Thyroid gland (tissue), 4 donors: ENCODE data around the gene ZBTB48. TPM values are rescaled to one million over a fixed set of nuclear protein-coding genes. Genes with fewer than 3 reads are reported as not detected.

ENCODE experiments used
- DNase-seq, 2 donors: peaks; one replicate each; pipeline ENCODE4 v3.0.0-alpha.2; 2019
- H3K27ac ChIP-seq, 3 donors: fragments of 200-600 bp; sonication (generic); 1 replicate in 2 of 3; 2 replicates in 1 of 3; pipeline ENCODE4 v1.5.1; 2016 to 2019; ENCODE audit warnings: mild to moderate bottlenecking in 1 of 3, moderate library complexity in 1 of 3
- H3K27me3 ChIP-seq: fragments of 200-600 bp; sonication (generic); one replicate; pipeline ENCODE4 v1.5.1; 2019
- H3K36me3 ChIP-seq, 2 donors: fragments of 200-600 bp; sonication (generic); one replicate each; pipeline ENCODE4 v1.5.1; 2016 to 2019
- H3K4me1 ChIP-seq, 2 donors: fragments of 200-600 bp; sonication (generic); one replicate each; pipeline ENCODE4 v1.5.1; 2017 to 2019
- H3K4me3 ChIP-seq, 3 donors: fragments of 200-600 bp; sonication (generic); replicated peaks in 1 of 3; 1 replicate in 2 of 3; 2 replicates in 1 of 3; pipeline ENCODE4 v1.5.1; 2016; ENCODE audit warnings: mild to moderate bottlenecking in 1 of 3
- H3K9me3 ChIP-seq: fragments of 200-600 bp; sonication (generic); one replicate; pipeline ENCODE4 v1.5.1; 2017
- CTCF ChIP-seq, 6 experiments: fragments of 200-600 bp in 3 of 6; fragments of 450-650 bp in 3 of 6; sonication (generic) in 3 of 6; IDR thresholded peaks; one replicate each; pipeline ENCODE4 v1.5.1; 2016 to 2019; ENCODE audit warnings: antibody characterized with exemption in 6 of 6, mild to moderate bottlenecking in 2 of 6, inconsistent platforms in 1 of 6, moderate library complexity in 1 of 6
- POLR2A ChIP-seq, 2 donors: fragments of 450-650 bp; IDR thresholded peaks; one replicate each; pipeline ENCODE4 v1.6.1; 2017; ENCODE audit warnings: antibody characterized with exemption in 2 of 2, mild to moderate bottlenecking in 2 of 2, moderate library complexity in 1 of 2
- WGBS, 2 donors: methylation state at CpG; one replicate each; pipeline ENCODE4 v1.1.5; 2017; 5-methylcytosine and 5-hydroxymethylcytosine counted together
- intact Hi-C: fragments of 100-400 bp; cut with DNase I; formaldehyde crosslinking; loops from one replicate; pipeline ENCODE4 v1.15.1; 2023
- total RNA-seq, 4 donors: library from RNA; depleted of rRNA; stranded (reverse); fragments of >200 nt; gene quantifications; one replicate each; pipeline ENCODE4 v1.2.3, GENCODE V29; 2016

The ZBTB48 gene
- total RNA-seq, 4 donors from 2014 or later: 22.7 to 33.8 (median 29.4) TPM

GRCh38 chr1:6560267-6560666, 19.5 kb upstream of the ZBTB48 start:
- H3K27ac ChIP-seq: no peak overlapping the region
- no peaks in the 10 kb centered on the region for H3K27me3 ChIP-seq
- DNase-seq: no peak
- TF ChIP-seq POLR2A (IDR thresholded peaks at IDR 0.05): no peak
- no peak for TF ChIP-seq CTCF (IDR thresholded peaks at IDR 0.05)
- no peaks in the 10 kb centered on the region for H3K36me3 ChIP-seq
- WGBS, 2 donors: 85 to 86% methylated on average over 9 of the region's 9 CpGs
- H3K9me3 ChIP-seq: no peaks in the 10 kb centered on the region
- H3K4me1 ChIP-seq: no peaks in the 10 kb centered on the region
- no peak overlapping the region for H3K4me3 ChIP-seq
- intact Hi-C loops: no loop called here

- no peaks in the 10 kb centered on the region for H3K36me3 ChIP-seq
- 89 to 91% methylated on average over 11 of the region's 11 CpGs for WGBS, 2 donors
- no peak overlapping the region for H3K27ac ChIP-seq
- intact Hi-C loops: no loop called here
- H3K4me1 ChIP-seq: no peaks in the 10 kb centered on the region
- H3K9me3 ChIP-seq: no peaks in the 10 kb centered on the region
- TF ChIP-seq CTCF (IDR thresholded peaks at IDR 0.05): no peak
- no peak for TF ChIP-seq POLR2A (IDR thresholded peaks at IDR 0.05)
- no peak overlapping the region for H3K4me3 ChIP-seq
- no peaks in the 10 kb centered on the region for H3K27me3 ChIP-seq
- no peak for DNase-seq
Measured at GRCh38 chr1:6569033-6569432, 10.8 kb upstream of the ZBTB48 start.

GRCh38 chr1:6570100-6570499, 9.7 kb upstream of the ZBTB48 start:
- 64 to 73% methylated on average over 3 of the region's 3 CpGs for WGBS, 2 donors
- H3K27me3 ChIP-seq: no peaks in the 10 kb centered on the region

GRCh38 chr1:6570987-6571386, 8.8 kb upstream of the ZBTB48 start:
- Histone ChIP-seq H3K9me3 (no peaks in the 10 kb centered on the region), H3K27ac (no peak overlapping the region), H3K4me1 (no peaks in the 10 kb centered on the region), H3K27me3 (no peaks in the 10 kb centered on the region), H3K4me3 (no peak overlapping the region), H3K36me3 (no peaks in the 10 kb centered on the region)
- TF ChIP-seq CTCF (IDR thresholded peaks at IDR 0.05) (no peak), POLR2A (IDR thresholded peaks at IDR 0.05) (no peak)
- no peak for DNase-seq
- WGBS, 2 donors: 52 to 68% methylated on average over 3 to 4 of the region's 5 CpGs
- intact Hi-C loops: no loop called here

More at GRCh38 chr1:6570100-6570499, 9.7 kb upstream of the ZBTB48 start:
- TF ChIP-seq CTCF (IDR thresholded peaks at IDR 0.05) (no peak), POLR2A (IDR thresholded peaks at IDR 0.05) (no peak)
- Histone ChIP-seq H3K36me3 (no peaks in the 10 kb centered on the region), H3K4me3 (no peak overlapping the region), H3K27ac (no peak overlapping the region), H3K4me1 (no peaks in the 10 kb centered on the region), H3K9me3 (no peaks in the 10 kb centered on the region)
- intact Hi-C loops: no loop called here
- no peak for DNase-seq

- Histone ChIP-seq H3K4me3 (no peak overlapping the region), H3K27ac (no peak overlapping the region), H3K4me1 (no peaks in the 10 kb centered on the region), H3K27me3 (no peaks in the 10 kb centered on the region), H3K9me3 (no peaks in the 10 kb centered on the region), H3K36me3 (no peaks in the 10 kb centered on the region)
- intact Hi-C loops: no loop called here
- no peak for DNase-seq
- no peak for TF ChIP-seq CTCF (IDR thresholded peaks at IDR 0.05)
- 72 to 75% methylated on average over 12 of the region's 12 CpGs for WGBS, 2 donors
Measured at GRCh38 chr1:6572653-6573383, 7.0 kb upstream of the ZBTB48 start.
